ENCODE results near the gene TAF4B. TPM values are rescaled to one million over a fixed set of nuclear protein-coding genes. Genes with fewer than 3 reads are reported as not detected.

The TAF4B gene
- total RNA-seq, 2 donors from 2014 or later = 2.5 to 2.7 TPM

GRCh38 chr18:26415631-26416030 lies 189.4 kb downstream of the TAF4B start:
- Histone ChIP-seq H3K9ac (ENCODE audit: low read depth in 2 of 2, low read length in 2 of 2) (no peak overlapping the region), H3K9me3 (no peaks in the 10 kb centered on the region), H3K4me3 (no peak overlapping the region), H3K27me3 (no peaks in the 10 kb centered on the region), H3K4me1 (no peaks in the 10 kb centered on the region), H3K27ac (no peak overlapping the region), H3K36me3 (no peaks in the 10 kb centered on the region)
- TF ChIP-seq, protein P1, sequence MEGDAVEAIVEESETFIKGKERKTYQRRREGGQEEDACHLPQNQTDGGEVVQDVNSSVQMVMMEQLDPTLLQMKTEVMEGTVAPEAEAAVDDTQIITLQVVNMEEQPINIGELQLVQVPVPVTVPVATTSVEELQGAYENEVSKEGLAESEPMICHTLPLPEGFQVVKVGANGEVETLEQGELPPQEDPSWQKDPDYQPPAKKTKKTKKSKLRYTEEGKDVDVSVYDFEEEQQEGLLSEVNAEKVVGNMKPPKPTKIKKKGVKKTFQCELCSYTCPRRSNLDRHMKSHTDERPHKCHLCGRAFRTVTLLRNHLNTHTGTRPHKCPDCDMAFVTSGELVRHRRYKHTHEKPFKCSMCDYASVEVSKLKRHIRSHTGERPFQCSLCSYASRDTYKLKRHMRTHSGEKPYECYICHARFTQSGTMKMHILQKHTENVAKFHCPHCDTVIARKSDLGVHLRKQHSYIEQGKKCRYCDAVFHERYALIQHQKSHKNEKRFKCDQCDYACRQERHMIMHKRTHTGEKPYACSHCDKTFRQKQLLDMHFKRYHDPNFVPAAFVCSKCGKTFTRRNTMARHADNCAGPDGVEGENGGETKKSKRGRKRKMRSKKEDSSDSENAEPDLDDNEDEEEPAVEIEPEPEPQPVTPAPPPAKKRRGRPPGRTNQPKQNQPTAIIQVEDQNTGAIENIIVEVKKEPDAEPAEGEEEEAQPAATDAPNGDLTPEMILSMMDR (IDR thresholded peaks at IDR 0.05) = no peak
- DNase-seq = no peak
- intact Hi-C loops (cut with DNase I) = no loop called here

GRCh38 chr18:26416652-26417150 lies 190.5 kb downstream of the TAF4B start:
- intact Hi-C loops (cut with DNase I) = no loop called here
- H3K9me3 ChIP-seq = no peaks in the 10 kb centered on the region
- H3K9ac ChIP-seq (ENCODE audit: low read depth in 2 of 2, low read length in 2 of 2) = no peak overlapping the region
- no peaks in the 10 kb centered on the region for H3K36me3 ChIP-seq
- no peaks in the 10 kb centered on the region for H3K4me1 ChIP-seq
- DNase-seq = no peak
- no peaks in the 10 kb centered on the region for H3K27me3 ChIP-seq
- no peak overlapping the region for H3K27ac ChIP-seq
- TF ChIP-seq, protein P1 (IDR thresholded peaks at IDR 0.05) = no peak
- no peak overlapping the region for H3K4me3 ChIP-seq

DNA sequence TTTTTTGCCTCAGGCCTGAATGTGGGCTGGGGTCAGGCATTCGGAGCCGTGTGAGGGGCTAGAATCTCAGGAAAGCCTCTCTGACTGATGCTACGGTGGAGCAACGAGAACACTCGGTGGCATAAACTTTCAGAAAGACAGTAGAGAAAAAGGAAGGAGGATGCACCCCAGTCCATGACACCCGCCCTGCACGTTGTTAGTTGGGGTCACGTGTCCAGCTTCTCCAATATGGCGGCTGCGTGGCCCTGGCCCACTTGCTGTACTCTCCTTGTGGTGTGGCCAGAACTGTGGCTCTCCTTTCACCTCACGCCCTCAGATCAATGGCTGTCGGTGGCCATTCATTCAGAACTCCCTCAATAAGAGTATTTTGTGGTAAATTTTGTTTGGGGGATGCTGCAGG lies 190.9 kb downstream of the TAF4B start:
- TF ChIP-seq, protein P1 (IDR thresholded peaks at IDR 0.05) = no peak
- no peak overlapping the region for H3K27ac ChIP-seq
- H3K36me3 ChIP-seq = no peaks in the 10 kb centered on the region
- H3K9me3 ChIP-seq = no peaks in the 10 kb centered on the region
- no peaks in the 10 kb centered on the region for H3K4me1 ChIP-seq
- H3K27me3 ChIP-seq = no peaks in the 10 kb centered on the region
- intact Hi-C loops (cut with DNase I) = no loop called here
- no peak overlapping the region for H3K9ac ChIP-seq (ENCODE audit: low read depth in 2 of 2, low read length in 2 of 2)
- DNase-seq = no peak
- H3K4me3 ChIP-seq = no peak overlapping the region

GRCh38 chr18:26418225-26418624 lies 192.0 kb downstream of the TAF4B start:
- intact Hi-C loops (cut with DNase I) = no loop called here
- TF ChIP-seq, protein P1 (IDR thresholded peaks at IDR 0.05) = no peak
- no peak overlapping the region for H3K4me3 ChIP-seq
- H3K4me1 ChIP-seq = no peaks in the 10 kb centered on the region
- no peaks in the 10 kb centered on the region for H3K9me3 ChIP-seq
- no peak overlapping the region for H3K27ac ChIP-seq
- H3K27me3 ChIP-seq = no peaks in the 10 kb centered on the region
- no peak for DNase-seq
- H3K36me3 ChIP-seq = no peaks in the 10 kb centered on the region
- no peak overlapping the region for H3K9ac ChIP-seq (ENCODE audit: low read depth in 2 of 2, low read length in 2 of 2)

- no peaks in the 10 kb centered on the region for H3K36me3 ChIP-seq
- no peak overlapping the region for H3K27ac ChIP-seq
- TF ChIP-seq, protein P1 (IDR thresholded peaks at IDR 0.05) = no peak
- H3K4me1 ChIP-seq = no peaks in the 10 kb centered on the region
- no peak overlapping the region for H3K4me3 ChIP-seq
- H3K27me3 ChIP-seq = no peaks in the 10 kb centered on the region
- DNase-seq = no peak
- no peak overlapping the region for H3K9ac ChIP-seq (ENCODE audit: low read depth in 2 of 2, low read length in 2 of 2)
- intact Hi-C loops (cut with DNase I) = no loop called here
- H3K9me3 ChIP-seq = no peaks in the 10 kb centered on the region
Observed at GRCh38 chr18:26419746-26420145, 193.5 kb downstream of the TAF4B start.
